ENCODE data around the gene USP48. TPM values are rescaled to one million over a fixed set of nuclear protein-coding genes. Genes with fewer than 3 reads are reported as not detected.

USP48 gene
- total and polyA plus RNA-seq, 10 of the 15 experiments (the other 5 are each of a cell fraction or from before 2014, with no cell fraction given) = 21.2 to 115 (median 75.5) TPM

- no peak overlapping the region for H3K4me3 ChIP-seq
- ChIA-PET SMC1A (ENCODE audit: uncharacterized antibody, unreplicated experiment) (interaction anchor here (0.8 to 1.6 kb wide), 2 partner anchors 14 to 19 kb away, joined by 3 read pairs; no protein-coding TSS in a partner anchor), RAD21 (ENCODE audit: unreplicated experiment) (no interaction called here), CTCF (no interaction called here), POLR2A (no interaction called here)
- no peaks in the 10 kb centered on the region for H4K20me1 ChIP-seq (ENCODE audit: control insufficient read depth, insufficient read depth)
- BruUV-seq (replicated peaks) = no TSS peak
- in situ Hi-C loops (cut with MboI) (no loop called here), intact Hi-C loops (cut with micrococcal nuclease; ENCODE audit: unreplicated experiment) (no loop called here)
- H3K27ac ChIP-seq (ENCODE audit: control insufficient read depth, insufficient read depth) = no peak overlapping the region
- H3K9ac ChIP-seq (ENCODE audit: control insufficient read depth, insufficient read depth, low read length) = no peak overlapping the region
- H3K79me2 ChIP-seq (ENCODE audit: control insufficient read depth, insufficient read depth, low read length) = peaks cover 12% of the 10 kb centered on the region
- peaks cover 0 to 29% of the 10 kb centered on the region in 2 experiments for H3K36me3 ChIP-seq (ENCODE audit: control insufficient read depth in 2 of 2, insufficient read depth in 2 of 2, low read length in 1 of 2)
- H3K9me3 ChIP-seq (replicated peaks; ENCODE audit: control insufficient read depth, insufficient read depth, low read length) = no peaks in the 10 kb centered on the region
- ATAC-seq (peak; percentile 72), FAIRE-seq (no peak), DNase-seq (ENCODE audit: low read depth, low spot score) (no peak)
- H2AFZ ChIP-seq (ENCODE audit: control insufficient read depth, low read depth, low read length) = no peak overlapping the region
- peak; percentile 42 for TF ChIP-seq RAD21 (IDR thresholded peaks at IDR 0.05; ENCODE audit: insufficient read depth, low read depth, low read length)
- TF ChIP-seq BRCA1 (IDR thresholded peaks at IDR 0.05; ENCODE audit: low read depth, low read length) = no peak
- peak; percentile 30; the same call in 1 of the 2 replicates for TF ChIP-seq SMC3 (IDR thresholded peaks at IDR 0.05; ENCODE audit: borderline replicate concordance, low read length)
- peaks cover 6% of the 10 kb centered on the region for H3K4me1 ChIP-seq (ENCODE audit: control insufficient read depth, insufficient read depth, low read length)
- WGBS (ENCODE audit: insufficient coverage, insufficient replicate concordance, low lambda C conversion rate, missing lambda C conversion rate) = 69% methylated on average over 2 of the region's 2 CpGs
- no peak overlapping the region for H3K4me2 ChIP-seq (ENCODE audit: control insufficient read depth, insufficient read depth)
- H3K27me3 ChIP-seq (replicated peaks in 1 of 2; ENCODE audit: control insufficient read depth in 2 of 2, insufficient read depth in 2 of 2, low read length in 1 of 2) = no peaks in the 10 kb centered on the region
These were observed 40.4 kb downstream of the USP48 start for GRCh38 chr1:21742578-21742977.

GRCh38 chr1:21741206-21741605 is 41.7 kb downstream of the USP48 start:
- intact Hi-C loops (cut with micrococcal nuclease; ENCODE audit: unreplicated experiment) = no loop called here
- Histone ChIP-seq H3K27me3 (replicated peaks in 1 of 2; ENCODE audit: control insufficient read depth in 2 of 2, insufficient read depth in 2 of 2, low read length in 1 of 2) (no peaks in the 10 kb centered on the region), H4K20me1 (ENCODE audit: control insufficient read depth, insufficient read depth) (no peaks in the 10 kb centered on the region), H3K27ac (ENCODE audit: control insufficient read depth, insufficient read depth) (no peak overlapping the region; the same call in 1 of the 2 replicates), H3K9ac (ENCODE audit: control insufficient read depth, insufficient read depth, low read length) (no peak overlapping the region), H3K4me1 (ENCODE audit: control insufficient read depth, insufficient read depth, low read length) (peaks cover 6% of the 10 kb centered on the region), H3K36me3 (ENCODE audit: control insufficient read depth in 2 of 2, insufficient read depth in 2 of 2, low read length in 1 of 2) (peaks cover 0 to 34% of the 10 kb centered on the region in 2 experiments), H3K4me3 (no peak overlapping the region), H2AFZ (ENCODE audit: control insufficient read depth, low read depth, low read length) (no peak overlapping the region), H3K9me3 (replicated peaks; ENCODE audit: control insufficient read depth, insufficient read depth, low read length) (no peaks in the 10 kb centered on the region), H3K4me2 (ENCODE audit: control insufficient read depth, insufficient read depth) (no peak overlapping the region), H3K79me2 (ENCODE audit: control insufficient read depth, insufficient read depth, low read length) (peaks cover 12% of the 10 kb centered on the region)
- RAD21 ChIA-PET (ENCODE audit: unreplicated experiment) = no interaction called here
- POLR2A ChIA-PET = interaction anchor here (1.2 kb wide), 1 partner anchor 41 kb away, joined by 3 read pairs; no protein-coding TSS in a partner anchor
- BruUV-seq (replicated peaks) = no TSS peak
- in situ Hi-C loops (cut with MboI) = no loop called here
- FAIRE-seq (no peak), ATAC-seq (no peak), DNase-seq (ENCODE audit: low read depth, low spot score) (no peak)
- CTCF ChIA-PET = no interaction called here
- 23% methylated on average over 2 of the region's 2 CpGs for WGBS (ENCODE audit: insufficient coverage, insufficient replicate concordance, low lambda C conversion rate, missing lambda C conversion rate)
- SMC1A ChIA-PET (ENCODE audit: uncharacterized antibody, unreplicated experiment) = interaction anchor here (1.1 to 1.6 kb wide), 3 partner anchors 12 to 40 kb away, joined by 3 to 4 read pairs (median 3); no protein-coding TSS in a partner anchor
- no peak for TF ChIP-seq RBBP5 (conservative IDR thresholded peaks at IDR 0.05)
- TF ChIP-seq WRNIP1 (IDR thresholded peaks at IDR 0.05; ENCODE audit: borderline replicate concordance, low read depth, low read length) = no peak
- no peak for TF ChIP-seq EZH2 (IDR thresholded peaks at IDR 0.05; ENCODE audit: borderline replicate concordance, control insufficient read depth, low read depth, low read length)
- TF ChIP-seq ZBTB11 (CRISPR knock-in tag; IDR thresholded peaks at IDR 0.05) = no peak
- TF ChIP-seq RUNX3 (IDR thresholded peaks at IDR 0.05; ENCODE audit: low read length) = no peak
- TF ChIP-seq CBX3 (IDR thresholded peaks at IDR 0.05; ENCODE audit: borderline replicate concordance, low read depth) = no peak
- TF ChIP-seq TCF3 (IDR thresholded peaks at IDR 0.05; ENCODE audit: borderline replicate concordance, insufficient read depth, low read depth, low read length) = no peak
- no peak for TF ChIP-seq ETV6 (conservative IDR thresholded peaks at IDR 0.05 in 1 of 2, IDR thresholded peaks at IDR 0.05 in 1 of 2; ENCODE audit: borderline replicate concordance in 1 of 2, low read depth in 1 of 2)
- TF ChIP-seq RAD51 (IDR thresholded peaks at IDR 0.05) = no peak

All from GM12878 (cell line).